Uterus (tissue), 2 donors: ENCODE measurements around the gene FSCB.

Experiments used
- POLR2A ChIP-seq, 2 donors: fragments of 450-650 bp; IDR thresholded peaks; one replicate each; pipeline ENCODE4 v1.6.1; 2016; ENCODE audit warnings: antibody characterized with exemption in 2 of 2, mild to moderate bottlenecking in 1 of 2, moderate library complexity in 1 of 2
- TF ChIP-seq, protein P1 (sequence below), 4 experiments: fragments of 200-600 bp in 2 of 4; fragments of 450-650 bp in 2 of 4; sonication (generic) in 2 of 4; IDR thresholded peaks; one replicate each; pipeline ENCODE4 v1.5.1; 2016 to 2019; ENCODE audit warnings: antibody characterized with exemption in 4 of 4, mild to moderate bottlenecking in 2 of 4, moderate library complexity in 1 of 4

GRCh38 chr14:44463356-44464004, 43.6 kb downstream of the FSCB start:
- TF ChIP-seq, protein P1, sequence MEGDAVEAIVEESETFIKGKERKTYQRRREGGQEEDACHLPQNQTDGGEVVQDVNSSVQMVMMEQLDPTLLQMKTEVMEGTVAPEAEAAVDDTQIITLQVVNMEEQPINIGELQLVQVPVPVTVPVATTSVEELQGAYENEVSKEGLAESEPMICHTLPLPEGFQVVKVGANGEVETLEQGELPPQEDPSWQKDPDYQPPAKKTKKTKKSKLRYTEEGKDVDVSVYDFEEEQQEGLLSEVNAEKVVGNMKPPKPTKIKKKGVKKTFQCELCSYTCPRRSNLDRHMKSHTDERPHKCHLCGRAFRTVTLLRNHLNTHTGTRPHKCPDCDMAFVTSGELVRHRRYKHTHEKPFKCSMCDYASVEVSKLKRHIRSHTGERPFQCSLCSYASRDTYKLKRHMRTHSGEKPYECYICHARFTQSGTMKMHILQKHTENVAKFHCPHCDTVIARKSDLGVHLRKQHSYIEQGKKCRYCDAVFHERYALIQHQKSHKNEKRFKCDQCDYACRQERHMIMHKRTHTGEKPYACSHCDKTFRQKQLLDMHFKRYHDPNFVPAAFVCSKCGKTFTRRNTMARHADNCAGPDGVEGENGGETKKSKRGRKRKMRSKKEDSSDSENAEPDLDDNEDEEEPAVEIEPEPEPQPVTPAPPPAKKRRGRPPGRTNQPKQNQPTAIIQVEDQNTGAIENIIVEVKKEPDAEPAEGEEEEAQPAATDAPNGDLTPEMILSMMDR (IDR thresholded peaks at IDR 0.05), result no peak
- TF ChIP-seq POLR2A (IDR thresholded peaks at IDR 0.05), result no peak
